ENCODE measurements around the gene PIGO.
A peak's percentile ranks its signal among the peaks of the same experiment; 100 is the strongest.

Gene PIGO

GRCh38 chr9:35105571-35106342, 9.4 kb upstream of the PIGO start:
- peak; percentile 53 for DNase-seq

- no peak for DNase-seq
Observed at GRCh38 chr9:35105126-35105525, 8.7 kb upstream of the PIGO start.

- no peak for DNase-seq
Observed at GRCh38 chr9:35104586-35104985, 8.2 kb upstream of the PIGO start.

- DNase-seq, result no peak
Observed at GRCh38 chr9:35103660-35104191, 7.3 kb upstream of the PIGO start.

- DNase-seq, result peak; percentile 97
Observed at GRCh38 chr9:35102769-35103659, 6.6 kb upstream of the PIGO start, which contains the start of gene STOML2. Gene STOML2 (minus strand): TSS chr9:35103131. CDS start chr9:35103094, 37 bp downstream.

- no peak for DNase-seq
Observed at GRCh38 chr9:35102465-35102768, 6.0 kb upstream of the PIGO start.

- DNase-seq, result no peak
Observed at GRCh38 chr9:35097573-35097972, 1.2 kb upstream of the PIGO start.

GRCh38 chr9:35091536-35091935, 4.9 kb downstream of the PIGO start:
- no peak for DNase-seq

- no peak for DNase-seq
Observed at GRCh38 chr9:35089434-35089833, 7.0 kb downstream of the PIGO start.

- DNase-seq, result no peak
Observed at GRCh38 chr9:35085078-35085477, 11.3 kb downstream of the PIGO start.

- DNase-seq, result peak; percentile 94
Observed at GRCh38 chr9:35079426-35080341, 16.7 kb downstream of the PIGO start, which contains the start of gene FANCG. Gene FANCG (minus strand): TSS chr9:35079942. CDS start chr9:35079524, 418 bp downstream.

GRCh38 chr9:35079041-35079425, 17.4 kb downstream of the PIGO start:
- DNase-seq, result no peak

GRCh38 chr9:35078066-35078465, 18.3 kb downstream of the PIGO start:
- no peak for DNase-seq

GRCh38 chr9:35076848-35077247, 19.5 kb downstream of the PIGO start:
- no peak for DNase-seq

GRCh38 chr9:35075358-35075757, 21.0 kb downstream of the PIGO start:
- no peak for DNase-seq

- DNase-seq, result no peak
Observed at GRCh38 chr9:35074791-35075190, 21.6 kb downstream of the PIGO start.

GRCh38 chr9:35074141-35074540, 22.2 kb downstream of the PIGO start:
- no peak for DNase-seq

GRCh38 chr9:35073279-35073612, 23.1 kb downstream of the PIGO start:
- DNase-seq, result no peak

GRCh38 chr9:35072461-35073278, 23.7 kb downstream of the PIGO start, which contains the start of gene VCP:
Gene VCP (minus strand): TSS chr9:35072625. CDS start chr9:35072353, 272 bp downstream.
- peak; percentile 99 for DNase-seq

- peak; percentile 92 for DNase-seq
Observed at GRCh38 chr9:35071814-35072460, 24.5 kb downstream of the PIGO start.
